Germinal center (tissue), 1 donor: Measurements from ENCODE around the gene RNF207.

Experiments
- DNase-seq: peaks from one replicate; pipeline ENCODE4 v3.0.0; 2012; ENCODE audit warnings: mixed read lengths, low spot score

RNF207 gene

DNA sequence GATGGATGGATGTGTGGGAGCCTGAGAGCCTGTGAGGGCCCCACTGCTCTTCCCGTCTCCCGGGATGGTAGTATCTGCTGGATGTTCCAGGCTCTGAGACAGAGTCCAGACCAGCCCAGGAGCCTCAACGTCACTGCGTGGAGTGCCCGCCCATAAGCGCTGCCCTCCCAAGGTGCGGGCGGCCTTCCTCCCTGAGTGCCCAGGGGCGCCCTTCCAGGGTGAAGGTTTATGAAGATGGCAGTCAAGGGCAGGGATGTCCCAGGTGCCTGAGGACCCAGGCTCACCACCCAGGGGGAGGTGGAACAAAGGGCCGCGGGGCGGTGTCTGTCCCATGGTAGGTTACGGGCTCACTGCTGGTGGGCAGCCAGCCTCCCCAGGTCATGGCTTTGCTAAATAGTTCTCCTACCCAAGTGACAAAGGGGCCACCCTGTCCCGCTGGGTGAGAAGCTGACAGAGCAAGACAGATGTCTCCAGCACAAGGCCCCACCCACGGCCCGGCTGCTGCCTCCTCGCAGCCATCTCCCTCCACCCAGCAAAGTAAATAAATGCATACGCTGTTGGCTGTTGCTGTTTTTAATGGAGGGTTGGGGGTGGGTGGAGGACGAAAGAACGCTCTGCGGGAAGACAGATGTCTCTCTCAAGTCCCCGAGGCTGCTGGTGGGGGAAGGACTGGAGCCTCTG, 63.9 kb downstream of the RNF207 start:
- DNase-seq: no peak

DNA sequence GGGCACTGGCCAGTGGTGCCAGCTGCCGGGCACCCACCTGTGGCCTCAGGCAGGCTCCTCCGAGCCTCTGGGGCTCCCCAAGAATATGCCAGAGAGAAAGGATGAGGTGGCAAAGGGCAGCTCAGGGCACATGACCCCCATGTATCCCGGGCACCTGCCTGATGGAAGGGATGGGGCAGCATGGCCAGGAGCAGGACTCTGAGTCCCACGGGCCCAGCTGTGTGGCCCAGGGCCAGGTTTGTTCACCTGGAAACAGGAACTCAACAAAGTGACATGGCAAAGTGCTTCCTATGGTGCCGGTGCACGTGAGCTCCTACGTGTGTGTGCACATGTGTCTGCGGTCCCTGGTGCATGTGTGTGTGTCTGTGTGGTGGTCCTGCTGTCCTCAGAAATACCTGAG, 64.5 kb downstream of the RNF207 start:
- DNase-seq: no peak
